HUDEP-2 (cell line): ENCODE measurements around the gene OR10A5.
"Not testable (repeated sequence)": the region's sequence is repeated elsewhere in the genome, so short reads cannot be mapped to it uniquely, and the experiment has no call there.

Experiments
- DNase-seq, 76 experiments: peaks; one replicate each; lab custom pipeline; 2025; ENCODE audit not compliant: unreplicated experiment in 76 of 76; lab: John Stamatoyannopoulos, UW

The OR10A5 gene, protein sequence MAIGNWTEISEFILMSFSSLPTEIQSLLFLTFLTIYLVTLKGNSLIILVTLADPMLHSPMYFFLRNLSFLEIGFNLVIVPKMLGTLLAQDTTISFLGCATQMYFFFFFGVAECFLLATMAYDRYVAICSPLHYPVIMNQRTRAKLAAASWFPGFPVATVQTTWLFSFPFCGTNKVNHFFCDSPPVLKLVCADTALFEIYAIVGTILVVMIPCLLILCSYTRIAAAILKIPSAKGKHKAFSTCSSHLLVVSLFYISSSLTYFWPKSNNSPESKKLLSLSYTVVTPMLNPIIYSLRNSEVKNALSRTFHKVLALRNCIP

DNA sequence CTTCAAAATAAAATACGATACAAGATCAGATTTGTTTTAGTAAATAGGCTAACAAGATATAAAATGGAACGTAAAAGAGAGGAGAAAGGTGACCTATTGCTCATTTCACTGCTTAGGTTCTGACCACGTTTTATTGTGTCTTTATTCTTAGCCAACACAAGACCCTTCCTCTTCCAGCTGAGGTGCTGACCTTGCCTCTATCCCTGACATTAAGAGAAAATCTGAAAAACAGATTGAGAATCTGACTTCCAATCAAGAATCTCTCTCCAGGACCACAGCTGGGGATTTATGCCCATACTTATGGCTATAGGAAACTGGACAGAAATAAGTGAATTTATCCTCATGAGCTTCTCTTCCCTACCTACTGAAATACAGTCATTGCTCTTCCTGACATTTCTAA, at the start of gene OR10A5:
Gene OR10A5, plus strand, starts transcription at position 301 of the 400 bp plus-strand sequence. Its CDS starts 0 bp downstream, at position 301.
- DNase-seq, result no peak

DNA sequence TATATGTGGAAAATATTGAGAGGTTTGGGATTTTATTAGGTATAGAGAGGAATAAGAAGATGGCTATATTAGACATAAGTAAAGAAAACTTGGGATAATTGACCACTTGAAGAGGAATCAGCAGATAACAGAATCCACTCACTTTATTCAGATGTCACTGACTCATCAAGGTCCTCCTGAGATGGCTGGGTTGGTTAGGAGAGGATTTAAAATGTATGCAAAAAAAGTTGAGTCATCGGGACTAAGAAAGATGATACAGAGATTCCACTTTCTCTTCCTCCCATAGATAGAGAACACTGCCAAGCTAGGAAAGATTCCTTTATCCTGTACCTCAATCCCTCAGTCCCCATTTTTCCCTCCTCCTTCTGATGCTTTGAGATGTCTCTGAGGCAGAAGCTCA, 46.1 kb upstream of the OR10A5 start, which contains the start of gene OR6A2:
Gene OR6A2, minus strand, starts transcription at position 288 of the 400 bp plus-strand sequence. CDS start 3,981 bp downstream, outside the sequence.
- no peak for DNase-seq

DNA sequence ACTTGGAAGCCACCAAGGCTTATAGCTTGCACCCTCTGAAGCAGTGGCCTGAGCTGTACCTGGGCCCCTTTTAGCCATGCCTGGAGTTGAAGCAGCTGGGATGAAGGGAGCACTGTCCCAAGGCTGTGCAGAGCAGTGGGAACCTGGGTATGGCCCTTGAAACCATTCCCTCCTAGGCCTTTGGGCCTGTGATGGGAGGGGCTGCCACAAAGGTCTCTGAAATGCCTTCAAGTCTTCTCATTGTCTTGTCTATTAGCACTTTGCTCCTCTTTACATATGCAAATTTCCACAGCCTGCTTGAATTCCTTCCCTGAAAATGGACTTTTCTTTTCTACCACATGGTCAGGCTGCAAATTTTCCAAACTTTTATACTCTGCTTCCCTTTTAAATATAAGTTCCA, 44.4 kb upstream of the OR10A5 start:
- DNase-seq, result not testable (repeated sequence)

DNA sequence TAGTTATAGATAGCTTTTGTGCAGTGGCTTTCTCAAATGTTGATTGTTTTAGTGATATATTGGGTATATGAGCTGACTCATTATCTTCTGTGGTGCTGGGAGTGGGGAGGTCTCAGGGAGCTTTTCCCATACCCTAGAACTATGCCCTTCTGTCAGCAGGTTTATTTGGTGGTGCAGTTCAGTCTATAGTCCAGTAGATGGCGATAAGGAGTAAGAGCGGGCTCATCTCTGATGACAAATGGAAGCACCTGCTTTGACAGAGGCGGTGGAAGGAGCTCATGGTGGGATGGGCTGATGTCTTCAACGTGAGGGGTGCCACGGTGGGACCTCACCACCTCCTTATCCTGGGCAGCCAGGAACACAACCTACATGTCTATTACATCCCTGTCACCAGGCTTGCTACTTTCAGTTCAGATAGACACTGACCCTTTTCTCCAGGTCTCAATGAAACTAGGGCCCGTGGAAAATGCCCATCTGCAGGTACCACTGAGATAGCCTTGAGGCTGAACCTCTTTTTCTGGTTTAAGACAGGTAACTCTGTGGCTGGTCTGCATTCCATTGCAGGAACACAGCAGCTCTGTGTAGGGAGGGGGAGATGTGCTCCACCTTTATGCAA, 33.0 kb upstream of the OR10A5 start:
- DNase-seq, result peak in 16 of 76 experiments; percentile 1 to 55 (median 24)

DNA sequence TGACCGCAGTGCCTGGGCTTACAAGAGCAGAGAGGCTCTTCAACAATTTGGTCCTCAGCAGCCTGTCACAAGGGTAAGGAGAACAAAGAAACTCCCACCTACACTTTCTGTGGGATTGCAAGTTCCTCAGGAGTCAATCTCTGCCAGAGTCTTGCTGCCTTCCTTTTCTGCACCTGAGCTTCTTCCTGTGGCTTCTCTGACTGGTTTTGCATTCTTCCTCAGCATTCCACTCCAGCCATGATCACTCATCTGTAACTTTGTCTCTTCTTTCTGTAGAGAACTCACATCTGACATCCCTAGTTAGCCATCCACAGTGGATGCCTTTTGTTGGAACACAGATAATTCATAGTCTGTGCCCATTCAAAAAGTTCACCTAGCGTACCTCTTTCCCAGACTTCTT, 31.8 kb upstream of the OR10A5 start:
- no peak for DNase-seq

DNA sequence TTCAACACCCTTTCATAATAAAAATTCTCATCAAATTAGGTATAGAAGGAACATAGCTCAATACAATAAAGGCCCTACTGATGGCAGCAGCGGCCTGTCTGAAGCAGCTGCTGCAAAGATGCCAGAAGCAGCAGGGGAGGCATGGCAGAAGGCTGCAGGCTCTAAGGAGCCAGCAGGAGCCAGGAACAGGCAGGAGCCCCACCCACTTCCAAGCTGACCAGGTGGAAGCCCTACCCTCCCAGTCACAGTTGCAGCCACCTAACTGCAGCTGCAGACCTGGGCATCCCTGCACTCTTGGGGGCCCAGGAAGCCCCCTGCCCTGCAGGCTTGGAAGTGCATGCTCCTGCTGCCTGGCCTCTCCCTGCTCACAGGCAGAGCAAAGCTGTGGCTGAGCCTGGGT, 27.8 kb upstream of the OR10A5 start:
- no peak for DNase-seq

DNA sequence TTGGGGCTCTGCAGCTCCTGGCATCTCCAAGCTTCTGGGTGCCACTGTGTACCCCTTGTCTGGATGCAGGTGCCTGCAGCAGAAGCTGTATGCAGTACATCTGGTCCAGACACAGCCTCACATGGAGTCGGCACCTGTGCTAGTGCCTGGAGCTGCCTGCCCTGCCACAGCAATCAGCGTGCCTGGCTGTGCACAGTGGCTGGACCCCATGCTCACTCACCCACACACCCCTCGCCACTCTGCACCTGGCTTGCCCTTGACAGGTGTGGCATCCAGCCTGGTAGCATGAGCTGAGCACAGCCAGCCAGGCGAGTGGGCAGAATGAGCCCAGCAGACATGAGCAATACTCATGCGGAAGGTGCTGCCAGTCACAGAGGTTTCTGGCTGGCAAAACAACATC, 26.5 kb upstream of the OR10A5 start:
- no peak for DNase-seq

DNA sequence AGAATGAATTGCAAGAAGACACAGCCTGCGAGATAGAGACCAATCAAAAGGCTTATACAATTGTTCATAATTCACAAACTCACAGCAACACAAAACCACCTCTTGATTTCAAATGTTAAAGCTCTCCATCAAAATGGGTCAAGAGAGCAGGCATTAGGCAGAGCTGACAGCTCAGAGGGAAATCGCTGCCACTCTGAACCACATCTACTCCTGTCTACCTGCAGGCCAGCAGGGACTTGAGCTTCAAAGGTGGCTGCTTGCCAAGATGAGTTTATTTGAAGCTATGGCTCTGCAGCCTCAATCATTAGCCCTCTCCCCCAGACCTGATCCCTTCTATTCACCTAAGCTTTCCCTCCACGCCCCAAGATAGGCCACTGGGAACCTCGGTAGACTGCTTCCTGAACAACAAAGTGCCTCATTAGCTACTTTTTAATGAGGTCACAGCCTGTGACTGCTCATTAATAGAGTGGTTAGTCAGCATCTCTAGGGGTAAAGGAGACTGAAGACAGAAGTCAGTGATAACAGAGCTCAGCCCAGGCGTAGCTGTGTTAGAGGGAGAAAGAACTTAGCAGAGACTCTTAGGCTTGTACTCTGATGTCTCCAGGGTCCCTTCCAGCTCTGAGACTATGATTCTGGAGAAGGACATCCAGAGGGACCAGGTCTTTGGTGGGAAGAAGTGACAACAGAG, 21.2 kb upstream of the OR10A5 start:
- no peak for DNase-seq

DNA sequence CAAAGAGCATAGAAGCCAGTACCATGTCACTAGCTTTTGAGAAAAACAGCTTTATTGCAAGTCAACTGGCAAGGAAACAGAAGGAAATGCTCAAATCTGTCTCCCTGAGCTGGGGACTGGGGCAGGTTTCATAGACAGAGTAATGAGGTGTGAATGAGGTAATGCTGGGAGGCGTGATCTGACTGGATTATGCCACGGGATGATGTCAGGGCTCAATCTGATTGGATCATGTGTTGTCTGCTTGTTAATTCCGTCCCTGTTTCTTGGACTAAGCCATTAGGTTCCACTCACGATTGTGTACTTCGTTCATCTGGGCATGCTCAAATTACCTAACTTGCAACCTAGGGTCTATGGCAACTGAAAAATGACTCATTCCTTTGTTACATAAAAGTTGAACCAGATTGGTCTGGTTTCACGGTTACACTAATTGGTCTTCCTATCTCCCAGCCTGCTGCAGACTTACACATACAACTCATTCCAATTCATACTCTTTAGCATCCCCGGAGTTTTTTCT, 20.2 kb upstream of the OR10A5 start:
- no peak for DNase-seq

DNA sequence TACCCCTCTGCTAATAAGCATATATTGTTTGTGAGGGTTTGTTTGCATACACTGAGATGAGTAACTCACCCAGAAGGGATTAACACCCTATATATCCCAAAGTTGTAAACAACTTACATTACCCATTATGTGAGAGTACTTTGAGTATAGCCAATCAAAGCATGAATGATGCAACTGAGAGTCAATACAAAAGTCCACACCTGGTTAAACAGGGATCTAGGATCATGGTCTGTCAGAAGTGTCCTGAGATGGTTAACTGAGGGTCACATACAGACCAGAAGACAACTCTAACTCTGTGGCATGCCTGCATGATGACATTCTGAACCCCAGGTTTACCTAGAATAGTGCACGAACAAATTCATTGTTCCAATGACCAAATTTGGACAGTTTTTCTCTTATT, 17.4 kb upstream of the OR10A5 start:
- DNase-seq, result no peak

DNA sequence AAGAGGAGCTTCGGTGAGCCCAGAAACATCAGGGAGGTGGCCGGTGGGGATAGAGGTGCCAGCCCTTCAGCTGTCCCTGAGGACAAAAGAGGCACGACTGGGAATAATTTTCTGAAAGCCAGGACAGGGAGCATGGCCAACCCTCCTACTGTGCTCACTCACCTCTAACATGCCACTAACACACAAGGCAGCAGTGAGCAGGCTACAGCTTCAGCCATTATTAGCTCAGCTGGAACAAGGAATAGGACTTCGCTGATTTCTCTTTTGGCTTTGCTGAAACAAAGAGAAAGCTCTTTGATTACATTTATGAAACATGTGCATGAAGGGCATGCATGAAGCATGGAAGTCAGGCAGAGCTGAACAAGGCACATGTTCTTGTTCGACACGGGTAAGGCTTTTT, 12.1 kb upstream of the OR10A5 start:
- no peak for DNase-seq

DNA sequence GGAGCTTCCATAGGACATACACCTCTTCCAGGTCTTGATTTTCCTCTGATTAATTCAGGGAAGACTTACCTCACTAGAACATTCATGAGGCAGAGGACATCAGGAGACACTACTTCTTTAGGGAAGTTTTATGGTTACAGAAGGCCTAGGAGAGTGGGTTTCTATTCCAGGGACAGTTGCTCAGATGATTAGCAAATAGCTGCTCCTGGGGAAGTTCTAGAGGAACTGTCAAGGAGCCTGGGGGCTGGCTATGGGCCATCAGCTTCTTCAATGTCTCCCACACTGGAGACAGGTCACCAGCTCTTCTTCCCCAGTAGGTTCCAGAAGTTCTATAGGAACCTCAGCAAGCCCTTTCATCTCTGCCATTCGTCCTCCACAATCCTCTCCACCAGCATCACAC, 11.5 kb upstream of the OR10A5 start:
- DNase-seq, result no peak

DNA sequence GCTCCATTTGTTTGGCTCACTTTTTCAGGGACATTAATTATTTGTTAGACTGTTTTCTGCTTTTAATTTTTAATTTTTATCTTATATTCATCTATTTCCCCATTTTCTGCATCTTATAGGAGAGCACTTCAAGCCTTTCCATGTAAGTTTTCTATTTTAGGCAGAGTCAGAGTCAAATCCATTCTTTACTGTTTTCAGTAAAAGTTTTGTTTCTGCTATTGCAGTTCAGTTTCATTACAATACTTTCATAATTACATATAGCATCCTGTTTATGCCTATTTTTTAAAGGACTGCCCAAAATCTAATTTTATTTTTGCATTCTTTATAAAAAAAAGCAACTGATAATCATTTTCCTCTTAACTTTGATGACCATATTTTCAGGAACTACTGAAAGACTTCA, 3.8 kb upstream of the OR10A5 start:
- DNase-seq, result no peak

DNA sequence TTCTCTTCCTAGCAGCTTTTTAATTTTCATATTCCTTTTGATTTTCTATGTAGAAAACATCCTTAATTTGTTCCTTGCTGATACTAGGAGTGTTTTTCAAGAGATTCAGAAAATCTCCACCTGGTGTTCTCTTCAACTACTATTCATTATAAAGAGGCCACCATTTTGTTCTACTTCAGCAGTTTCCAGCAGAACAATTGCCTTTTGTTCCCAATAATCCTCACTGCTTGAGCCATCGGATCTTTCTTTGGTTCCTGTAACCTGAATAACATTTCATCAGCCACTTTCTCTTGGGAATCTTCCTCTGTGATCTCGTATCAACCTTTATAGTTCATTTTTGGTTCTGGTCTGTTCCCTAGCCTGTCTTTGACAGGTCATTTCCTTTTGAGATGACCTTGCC, 1.8 kb upstream of the OR10A5 start:
- no peak for DNase-seq

DNA sequence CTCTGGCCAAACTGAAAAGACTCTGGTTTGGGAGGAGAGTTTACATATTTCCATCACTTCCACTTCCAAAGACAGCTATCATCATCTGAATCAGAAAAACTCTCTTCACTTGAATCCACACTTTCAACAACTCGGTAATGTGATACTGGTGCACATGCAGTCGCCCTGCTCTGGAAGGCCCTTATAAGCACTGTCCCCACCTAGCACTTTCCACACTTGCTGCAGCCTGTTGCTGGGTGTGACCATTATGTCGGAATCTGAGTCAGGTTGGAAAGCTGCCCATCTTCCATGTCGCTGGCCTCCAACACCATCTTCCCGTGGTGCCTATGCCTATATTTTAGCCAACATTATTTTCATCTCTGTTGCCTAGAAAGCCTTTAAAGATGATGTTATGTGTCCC, 1.1 kb upstream of the OR10A5 start:
- DNase-seq, result no peak

DNA sequence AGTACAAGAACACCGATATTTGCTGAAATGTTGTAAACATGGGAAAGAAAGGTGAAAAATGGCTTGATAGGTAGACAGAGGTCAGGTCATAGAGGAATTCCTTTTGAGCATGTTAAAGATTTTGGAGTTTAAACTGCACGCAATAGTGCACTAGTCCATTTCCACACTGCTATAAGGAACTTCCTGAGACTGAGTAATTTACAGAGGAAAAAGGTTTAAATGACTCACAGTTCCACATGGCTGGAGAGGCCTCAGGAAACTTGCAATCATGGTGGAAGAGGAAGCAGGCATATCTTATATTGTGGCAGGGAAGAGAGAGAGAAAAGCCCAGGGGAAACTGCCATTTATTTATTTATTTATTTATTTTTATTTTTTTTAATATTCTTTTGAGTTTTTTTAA, 5.0 kb downstream of the OR10A5 start:
- DNase-seq, result no peak

DNA sequence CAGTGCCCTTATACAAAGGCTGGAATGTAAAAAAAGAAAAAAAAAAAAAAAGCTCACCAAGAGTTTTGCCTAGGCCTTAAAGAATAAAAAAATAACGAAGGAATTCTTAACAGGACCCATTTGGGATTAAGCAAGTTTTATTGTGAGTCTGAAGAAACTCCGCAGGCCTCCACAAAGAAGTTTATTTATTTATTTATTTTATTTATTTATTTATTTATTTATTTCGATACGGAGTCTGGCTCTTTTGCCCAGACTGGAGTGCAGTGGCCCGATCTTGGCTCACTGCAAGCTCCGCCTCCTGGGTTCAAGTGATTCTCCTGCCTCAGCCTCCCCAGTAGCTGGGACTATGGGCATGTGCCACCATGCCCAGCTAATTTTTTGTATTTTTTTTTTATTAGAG, 9.3 kb downstream of the OR10A5 start:
- not testable (repeated sequence) for DNase-seq

DNA sequence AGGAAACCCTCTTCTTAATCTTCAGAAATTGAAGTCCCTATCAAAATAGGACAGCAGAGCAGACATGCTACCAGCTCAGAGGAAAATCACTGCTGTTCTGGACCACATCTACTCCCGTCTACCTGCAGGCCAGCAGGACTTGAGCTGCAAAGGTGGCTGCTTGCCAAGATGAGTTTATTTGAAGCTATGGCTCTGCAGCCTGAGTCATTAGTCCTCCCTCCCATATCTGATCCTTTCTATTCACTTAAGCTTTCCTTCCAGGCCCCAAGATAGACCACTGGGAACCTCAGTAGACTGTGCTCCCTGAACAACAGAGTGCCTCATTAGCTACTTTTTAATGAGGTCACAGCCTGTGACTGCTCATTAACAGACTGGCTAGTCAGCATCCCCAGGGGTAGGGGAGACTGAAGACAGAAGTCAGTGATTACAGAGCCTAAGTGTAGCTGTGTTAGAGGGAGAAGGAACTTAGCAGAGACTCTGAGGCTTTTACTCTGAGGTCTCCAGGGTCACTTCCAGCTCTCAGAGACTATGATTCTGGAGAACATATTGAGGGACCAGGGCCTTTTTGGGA, 10.6 kb downstream of the OR10A5 start:
- no peak for DNase-seq

DNA sequence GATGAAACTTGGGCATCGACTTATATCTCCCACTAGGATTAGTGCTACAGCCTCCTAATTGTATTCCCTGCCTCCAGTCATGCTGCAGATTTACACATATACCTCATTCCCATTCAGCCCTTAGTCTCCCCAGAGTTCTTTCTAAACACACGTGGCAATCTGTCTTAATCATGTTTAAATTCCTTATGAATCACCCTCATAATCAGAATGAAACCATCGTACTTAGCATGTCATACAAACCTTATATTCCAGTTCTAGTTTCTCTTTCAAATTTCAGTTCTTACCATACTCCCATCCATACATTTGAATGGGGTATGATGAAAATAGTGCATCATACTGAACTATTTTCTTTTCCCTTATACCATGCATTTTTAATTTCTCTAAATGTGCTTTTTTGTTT, 11.4 kb downstream of the OR10A5 start:
- no peak for DNase-seq

DNA sequence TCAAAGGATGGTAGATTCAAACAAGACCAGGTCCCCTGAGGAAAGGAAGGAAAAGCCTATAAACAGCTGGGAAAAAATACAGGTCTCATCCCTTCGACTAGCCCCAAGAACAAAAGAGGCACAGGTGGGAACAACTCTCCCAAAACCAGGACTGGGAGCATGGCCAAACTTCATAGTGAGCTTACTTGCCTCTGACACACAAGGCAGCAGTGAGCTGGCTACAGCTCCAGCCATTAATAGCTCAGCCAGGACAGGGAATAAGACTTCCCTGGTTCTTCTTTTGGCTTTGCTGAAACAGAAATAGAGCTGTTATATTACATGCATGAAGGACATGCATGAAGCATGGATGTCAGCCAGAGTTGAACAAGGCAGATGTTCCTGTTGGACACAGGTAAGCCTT, 17.5 kb downstream of the OR10A5 start, which contains the start of gene OR10A2:
Gene OR10A2, plus strand, starts transcription at position 97 of the 400 bp plus-strand sequence. CDS start 6,698 bp downstream, outside the sequence.
- no peak for DNase-seq

DNA sequence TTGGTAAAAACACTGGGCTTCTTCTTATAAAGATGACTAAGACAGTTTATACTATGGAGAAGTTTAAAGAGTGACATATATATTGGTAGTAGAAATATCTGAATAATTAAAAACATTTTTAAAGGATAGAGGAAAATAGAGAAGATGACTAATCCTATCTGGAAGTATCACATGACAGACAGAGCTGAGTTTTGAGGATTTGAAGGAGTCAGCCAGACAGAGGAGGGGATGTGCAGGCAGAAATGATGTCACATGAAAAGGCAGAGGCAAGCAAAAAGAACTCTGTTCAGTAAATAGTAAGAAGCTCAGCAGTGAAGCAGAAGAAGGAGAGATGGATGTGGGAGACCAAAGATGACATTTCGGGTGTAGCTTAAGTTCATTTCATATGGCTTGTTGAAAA, 19.0 kb downstream of the OR10A5 start:
- DNase-seq, result no peak
